Ishikawa (cell line): ENCODE measurements around the gene CCSER1.

Experiments
- CEBPB ChIP-seq: IDR thresholded peaks from 2 replicates; pipeline ENCODE4 v1.6.1; 2012
- CREB1 ChIP-seq: IDR thresholded peaks from 2 replicates; pipeline ENCODE4 v1.6.1; 2012; ENCODE audit warnings: low read depth
- EGR1 ChIP-seq: IDR thresholded peaks from 2 replicates; pipeline ENCODE4 v1.6.1; 2012
- EP300 ChIP-seq: IDR thresholded peaks from 2 replicates; pipeline ENCODE4 v1.6.1; 2012; ENCODE audit warnings: borderline replicate concordance
- FOXM1 ChIP-seq: IDR thresholded peaks from 2 replicates; pipeline ENCODE4 v1.6.1; 2012; ENCODE audit warnings: low read depth, borderline replicate concordance
- NFIC ChIP-seq: IDR thresholded peaks from 2 replicates; pipeline ENCODE4 v1.6.1; 2012
- RAD21 ChIP-seq: IDR thresholded peaks from 2 replicates; pipeline ENCODE4 v1.6.1; 2012; ENCODE audit warnings: low read depth
- TAF1 ChIP-seq: IDR thresholded peaks from 2 replicates; pipeline ENCODE4 v1.6.1; 2012; ENCODE audit warnings: low read depth, mild to moderate bottlenecking
- TCF12 ChIP-seq: IDR thresholded peaks from 2 replicates; pipeline ENCODE4 v1.6.1; 2012; ENCODE audit warnings: low read depth
- TEAD4 ChIP-seq: IDR thresholded peaks from 2 replicates; pipeline ENCODE4 v1.6.1; 2012
- YY1 ChIP-seq: IDR thresholded peaks from 2 replicates; pipeline ENCODE4 v1.6.1; 2012; ENCODE audit warnings: low read depth
- ZBTB7A ChIP-seq: IDR thresholded peaks from 2 replicates; pipeline ENCODE4 v1.6.1; 2012; ENCODE audit warnings: low read depth
- TF ChIP-seq, protein P1 (sequence below): IDR thresholded peaks from 2 replicates; pipeline ENCODE4 v1.6.1; 2012
- TF ChIP-seq, protein P2 (sequence below): IDR thresholded peaks from 2 replicates; pipeline ENCODE4 v1.6.1; 2012
- TF ChIP-seq, protein P3 (sequence below): IDR thresholded peaks from 2 replicates; pipeline ENCODE4 v1.6.1; 2012; ENCODE audit warnings: low read depth, mild to moderate bottlenecking

Gene CCSER1

DNA sequence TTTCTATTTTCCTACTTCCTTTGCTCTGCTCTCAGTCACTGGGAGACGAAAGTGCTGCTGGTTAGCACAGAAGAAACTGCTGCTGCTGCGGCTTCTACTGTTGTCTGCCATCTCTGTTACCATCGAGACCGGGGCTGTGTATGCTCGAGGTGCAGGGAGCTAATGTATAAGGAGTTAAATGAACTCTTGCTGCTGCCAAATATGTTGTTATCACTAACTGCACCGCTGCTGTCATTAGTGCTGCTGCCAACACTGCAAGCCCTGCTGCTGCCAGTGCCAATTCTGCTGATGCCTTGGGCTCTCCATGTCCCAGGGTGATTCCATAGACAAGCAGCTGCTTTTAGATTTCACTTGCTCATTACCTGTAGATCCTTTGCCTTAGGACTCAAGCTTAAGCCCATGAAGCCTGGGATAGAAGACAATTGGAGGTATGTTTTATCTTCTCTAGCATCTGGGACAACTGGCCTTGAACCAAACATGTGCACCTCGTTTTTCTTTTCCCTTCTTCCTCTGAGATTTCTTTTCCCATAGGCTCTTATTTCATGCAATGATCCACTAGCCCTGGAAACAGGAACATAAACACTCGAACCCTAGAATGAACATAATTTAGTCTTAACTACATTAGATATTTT lies 107.8 kb downstream of the CCSER1 start:
- TF ChIP-seq TAF1 (no peak), FOXM1 (no peak), CREB1 (no peak), EGR1 (no peak), CEBPB (no peak), NFIC (no peak), RAD21 (no peak), YY1 (no peak), TEAD4 (no peak), TCF12 (no peak), EP300 (no peak), ZBTB7A (no peak)
- TF ChIP-seq, protein P1, sequence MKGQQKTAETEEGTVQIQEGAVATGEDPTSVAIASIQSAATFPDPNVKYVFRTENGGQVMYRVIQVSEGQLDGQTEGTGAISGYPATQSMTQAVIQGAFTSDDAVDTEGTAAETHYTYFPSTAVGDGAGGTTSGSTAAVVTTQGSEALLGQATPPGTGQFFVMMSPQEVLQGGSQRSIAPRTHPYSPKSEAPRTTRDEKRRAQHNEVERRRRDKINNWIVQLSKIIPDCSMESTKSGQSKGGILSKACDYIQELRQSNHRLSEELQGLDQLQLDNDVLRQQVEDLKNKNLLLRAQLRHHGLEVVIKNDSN = no peak
- TF ChIP-seq, protein P2, sequence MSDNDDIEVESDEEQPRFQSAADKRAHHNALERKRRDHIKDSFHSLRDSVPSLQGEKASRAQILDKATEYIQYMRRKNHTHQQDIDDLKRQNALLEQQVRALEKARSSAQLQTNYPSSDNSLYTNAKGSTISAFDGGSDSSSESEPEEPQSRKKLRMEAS = no peak
- TF ChIP-seq, protein P3, sequence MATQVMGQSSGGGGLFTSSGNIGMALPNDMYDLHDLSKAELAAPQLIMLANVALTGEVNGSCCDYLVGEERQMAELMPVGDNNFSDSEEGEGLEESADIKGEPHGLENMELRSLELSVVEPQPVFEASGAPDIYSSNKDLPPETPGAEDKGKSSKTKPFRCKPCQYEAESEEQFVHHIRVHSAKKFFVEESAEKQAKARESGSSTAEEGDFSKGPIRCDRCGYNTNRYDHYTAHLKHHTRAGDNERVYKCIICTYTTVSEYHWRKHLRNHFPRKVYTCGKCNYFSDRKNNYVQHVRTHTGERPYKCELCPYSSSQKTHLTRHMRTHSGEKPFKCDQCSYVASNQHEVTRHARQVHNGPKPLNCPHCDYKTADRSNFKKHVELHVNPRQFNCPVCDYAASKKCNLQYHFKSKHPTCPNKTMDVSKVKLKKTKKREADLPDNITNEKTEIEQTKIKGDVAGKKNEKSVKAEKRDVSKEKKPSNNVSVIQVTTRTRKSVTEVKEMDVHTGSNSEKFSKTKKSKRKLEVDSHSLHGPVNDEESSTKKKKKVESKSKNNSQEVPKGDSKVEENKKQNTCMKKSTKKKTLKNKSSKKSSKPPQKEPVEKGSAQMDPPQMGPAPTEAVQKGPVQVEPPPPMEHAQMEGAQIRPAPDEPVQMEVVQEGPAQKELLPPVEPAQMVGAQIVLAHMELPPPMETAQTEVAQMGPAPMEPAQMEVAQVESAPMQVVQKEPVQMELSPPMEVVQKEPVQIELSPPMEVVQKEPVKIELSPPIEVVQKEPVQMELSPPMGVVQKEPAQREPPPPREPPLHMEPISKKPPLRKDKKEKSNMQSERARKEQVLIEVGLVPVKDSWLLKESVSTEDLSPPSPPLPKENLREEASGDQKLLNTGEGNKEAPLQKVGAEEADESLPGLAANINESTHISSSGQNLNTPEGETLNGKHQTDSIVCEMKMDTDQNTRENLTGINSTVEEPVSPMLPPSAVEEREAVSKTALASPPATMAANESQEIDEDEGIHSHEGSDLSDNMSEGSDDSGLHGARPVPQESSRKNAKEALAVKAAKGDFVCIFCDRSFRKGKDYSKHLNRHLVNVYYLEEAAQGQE = no peak

DNA sequence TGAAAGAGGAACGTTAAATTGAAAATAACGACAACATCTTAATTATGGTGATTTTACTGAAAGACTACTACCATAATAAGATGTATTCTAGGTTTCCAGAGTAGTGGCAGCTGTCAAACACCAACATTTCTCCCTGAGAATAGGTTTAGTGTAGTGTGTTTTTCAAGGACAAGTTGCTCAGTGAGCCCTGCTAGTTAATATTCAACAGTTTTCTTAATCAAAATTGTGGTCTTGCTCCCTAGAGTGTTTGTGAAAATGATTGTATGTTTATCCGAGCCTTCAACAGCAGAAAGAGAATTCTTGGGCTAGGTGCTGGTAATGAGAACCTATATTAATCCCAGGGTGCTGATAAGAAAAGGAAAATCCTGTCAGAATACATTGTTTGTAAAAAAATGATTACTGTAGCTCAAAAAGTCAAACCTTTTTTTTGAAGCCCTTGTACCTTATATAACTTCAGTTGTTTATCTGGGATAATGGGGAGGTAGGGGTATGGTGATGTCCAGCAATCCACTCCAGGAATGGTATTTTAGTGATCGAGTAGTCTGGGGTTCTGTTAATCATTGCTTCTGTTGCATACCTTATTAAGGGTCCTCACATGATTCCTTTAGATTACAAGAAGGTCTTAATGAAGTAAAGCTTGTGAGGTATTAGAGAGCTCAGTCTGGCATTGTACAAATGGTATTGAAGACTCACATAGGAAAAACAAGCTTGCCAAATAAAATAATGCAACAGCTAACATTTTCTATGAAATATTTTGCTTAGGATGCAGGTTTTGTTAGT lies 110.7 kb downstream of the CCSER1 start:
- TF ChIP-seq CEBPB (no peak), TAF1 (no peak), NFIC (no peak), EP300 (no peak), TCF12 (no peak), CREB1 (no peak), FOXM1 (no peak), EGR1 (no peak), TEAD4 (no peak), YY1 (no peak), ZBTB7A (no peak), RAD21 (no peak)
- TF ChIP-seq, protein P3 = no peak
- TF ChIP-seq, protein P2 = no peak
- TF ChIP-seq, protein P1 = no peak

DNA sequence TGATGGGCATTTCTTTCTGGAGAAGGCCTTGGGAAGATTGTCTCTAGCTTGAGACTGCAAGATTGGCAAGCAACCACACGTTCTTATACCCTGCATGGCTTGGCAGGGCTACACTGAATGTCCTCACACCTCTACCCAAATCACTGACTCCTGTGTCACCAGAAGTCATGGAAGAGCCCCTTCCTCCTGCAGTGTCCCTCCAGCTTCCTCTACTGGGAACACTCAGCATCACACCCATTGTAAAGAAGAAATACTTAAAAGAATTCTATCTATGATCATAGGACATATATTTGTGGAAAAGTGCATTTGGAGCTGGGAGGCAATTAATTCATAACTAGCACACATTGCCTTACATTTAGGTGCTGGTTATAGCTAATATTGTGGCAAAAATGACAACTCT lies 113.1 kb downstream of the CCSER1 start:
- TF ChIP-seq CREB1 = no peak
- TF ChIP-seq FOXM1 = no peak

DNA sequence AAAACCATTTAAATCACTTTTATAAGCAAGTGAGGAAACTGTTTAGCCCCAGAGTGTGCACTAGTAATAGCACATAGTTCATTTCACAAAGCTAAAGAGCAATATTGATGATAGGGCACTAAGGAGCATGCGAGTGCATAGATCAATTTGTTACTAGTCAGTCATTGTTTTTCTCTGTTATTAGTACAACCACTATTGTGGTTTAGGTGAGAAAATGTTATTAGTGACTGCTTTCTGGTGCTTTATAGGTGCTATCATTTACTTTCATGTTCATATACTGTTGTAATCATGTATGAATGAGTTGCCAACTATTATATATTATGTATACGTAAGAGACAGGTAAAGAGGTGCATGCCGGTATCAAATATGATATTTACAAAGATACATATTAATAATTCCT lies 113.8 kb downstream of the CCSER1 start:
- no peak for TF ChIP-seq RAD21
- TF ChIP-seq ZBTB7A = no peak
- no peak for TF ChIP-seq TAF1
- no peak for TF ChIP-seq YY1
- TF ChIP-seq FOXM1 = no peak
- TF ChIP-seq EGR1 = no peak
- TF ChIP-seq, protein P1 = no peak
- TF ChIP-seq, protein P2 = no peak
- TF ChIP-seq TCF12 = no peak

DNA sequence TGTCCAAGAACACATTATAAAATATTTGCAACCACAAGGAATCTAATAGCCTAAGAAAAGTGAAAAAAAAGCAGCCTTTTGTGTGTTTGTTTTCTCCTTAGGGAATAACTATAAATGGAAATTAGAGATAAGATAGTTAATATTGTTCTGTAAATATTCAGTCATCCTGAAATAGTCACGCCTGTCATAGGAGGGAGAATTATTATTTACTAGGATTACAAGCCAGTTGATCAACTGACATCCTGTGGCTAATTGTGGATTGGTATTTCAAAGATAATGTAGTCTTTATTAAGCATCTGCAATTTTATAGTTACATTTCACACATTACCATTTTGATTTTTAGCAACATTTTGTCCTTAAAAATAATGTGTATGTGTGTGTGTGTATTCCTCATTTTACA lies 118.6 kb downstream of the CCSER1 start:
- TF ChIP-seq TEAD4 = no peak
- no peak for TF ChIP-seq TCF12
- no peak for TF ChIP-seq ZBTB7A
- no peak for TF ChIP-seq EP300
- no peak for TF ChIP-seq TAF1
- TF ChIP-seq CREB1 = no peak
- no peak for TF ChIP-seq YY1
- TF ChIP-seq, protein P1 = no peak
- no peak for TF ChIP-seq FOXM1
- no peak for TF ChIP-seq CEBPB
- no peak for TF ChIP-seq RAD21
- TF ChIP-seq NFIC = no peak
- TF ChIP-seq, protein P2 = no peak
